IPS-18c (cell line): ENCODE measurements around the gene AMIGO3.
"Not testable (repeated sequence)": the region's sequence is repeated elsewhere in the genome, so short reads cannot be mapped to it uniquely, and the experiment has no call there.

Experiments
- H3K4me3 ChIP-seq: 2 replicates; pipeline ENCODE4 v1.7.0; 2013; ENCODE audit warnings: low read depth, mild to moderate bottlenecking, low read length, moderate library complexity; ENCODE audit not compliant: insufficient read depth
- H3K9me3 ChIP-seq: one replicate; pipeline ENCODE4 v1.6.1; 2013; ENCODE audit warnings: mild to moderate bottlenecking, low read length, moderate library complexity; ENCODE audit not compliant: control insufficient read depth, insufficient read depth

The AMIGO3 gene, protein sequence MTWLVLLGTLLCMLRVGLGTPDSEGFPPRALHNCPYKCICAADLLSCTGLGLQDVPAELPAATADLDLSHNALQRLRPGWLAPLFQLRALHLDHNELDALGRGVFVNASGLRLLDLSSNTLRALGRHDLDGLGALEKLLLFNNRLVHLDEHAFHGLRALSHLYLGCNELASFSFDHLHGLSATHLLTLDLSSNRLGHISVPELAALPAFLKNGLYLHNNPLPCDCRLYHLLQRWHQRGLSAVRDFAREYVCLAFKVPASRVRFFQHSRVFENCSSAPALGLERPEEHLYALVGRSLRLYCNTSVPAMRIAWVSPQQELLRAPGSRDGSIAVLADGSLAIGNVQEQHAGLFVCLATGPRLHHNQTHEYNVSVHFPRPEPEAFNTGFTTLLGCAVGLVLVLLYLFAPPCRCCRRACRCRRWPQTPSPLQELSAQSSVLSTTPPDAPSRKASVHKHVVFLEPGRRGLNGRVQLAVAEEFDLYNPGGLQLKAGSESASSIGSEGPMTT

DNA sequence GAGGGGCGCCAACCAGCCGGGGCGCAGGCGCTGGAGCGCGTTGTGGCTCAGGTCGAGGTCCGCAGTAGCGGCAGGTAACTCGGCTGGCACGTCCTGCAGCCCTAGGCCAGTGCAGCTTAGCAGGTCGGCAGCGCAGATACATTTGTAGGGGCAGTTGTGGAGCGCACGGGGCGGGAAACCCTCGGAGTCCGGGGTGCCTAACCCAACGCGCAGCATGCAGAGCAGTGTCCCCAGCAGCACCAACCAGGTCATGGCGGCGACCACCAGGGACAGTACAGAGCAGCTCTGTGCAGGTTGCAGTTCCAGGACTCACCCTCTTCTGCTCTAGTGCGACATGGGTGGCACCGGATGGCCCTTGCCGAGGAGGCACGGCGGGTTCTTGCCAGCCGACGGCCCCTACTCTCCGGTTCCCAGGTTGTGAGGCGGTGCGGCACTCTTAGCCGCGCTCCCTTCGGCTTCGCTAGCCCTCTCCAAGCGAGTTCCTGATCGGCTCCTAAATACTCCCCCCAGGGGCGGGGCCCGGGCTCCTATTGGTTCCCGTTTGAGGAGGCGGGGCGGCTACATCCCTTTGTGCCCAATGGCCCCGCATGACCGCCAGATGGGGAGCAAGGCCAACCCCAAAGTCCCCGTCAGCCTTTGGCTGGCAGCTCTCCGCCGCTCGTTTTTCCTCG lies at the start of gene AMIGO3:
AMIGO3 (minus strand) TSS at position 471 of the 671 bp plus-strand sequence; CDS start at position 252, 219 bp downstream.
- Histone ChIP-seq H3K9me3 (no peaks in the 10 kb centered on the region), H3K4me3 (peak within 1 kb of the TSS; percentile 77)

DNA sequence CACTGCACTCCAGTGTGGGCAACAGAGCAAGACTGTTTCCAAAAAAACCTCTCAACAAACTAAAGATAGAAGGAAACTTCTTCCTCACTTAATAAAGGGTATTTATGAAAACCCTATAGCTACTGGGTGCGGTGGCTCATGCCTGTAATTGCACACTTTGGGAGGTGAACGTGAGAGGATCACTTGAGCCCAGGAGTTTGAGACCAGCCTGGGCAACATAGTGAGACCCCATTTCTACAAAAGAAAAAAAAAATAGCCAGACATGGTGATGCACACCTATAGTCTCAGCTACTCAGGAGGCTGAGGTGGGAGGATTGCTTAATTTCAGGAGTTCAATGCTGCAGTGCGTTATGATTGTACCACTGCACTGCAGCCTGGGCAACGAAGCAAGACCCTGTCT lies 44.5 kb upstream of the AMIGO3 start:
- no peak overlapping the region for H3K4me3 ChIP-seq

DNA sequence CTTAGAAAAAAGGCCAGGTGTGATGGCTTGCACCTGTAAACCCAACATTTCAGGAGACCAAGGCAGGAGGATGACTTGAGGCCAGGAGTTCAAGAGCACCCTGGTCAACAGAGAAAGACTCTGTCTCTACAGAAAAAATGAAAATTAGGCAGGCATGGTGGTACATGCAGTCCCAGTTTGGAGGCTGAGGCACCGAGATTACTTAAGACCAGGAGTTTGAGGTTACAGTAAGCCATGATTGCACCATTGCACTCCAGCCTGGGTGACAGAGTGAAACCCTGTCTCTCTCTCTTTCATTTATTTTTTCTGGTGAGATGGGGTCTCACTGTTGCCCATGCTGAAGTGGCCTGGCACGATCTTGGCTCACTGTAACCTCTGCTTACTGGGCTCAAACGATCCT lies 42.2 kb upstream of the AMIGO3 start:
- Histone ChIP-seq H3K4me3 (no peak overlapping the region), H3K9me3 (no peaks in the 10 kb centered on the region)

More for the DNA sequence above, 44.5 kb upstream of the AMIGO3 start:
- no peaks in the 10 kb centered on the region for H3K9me3 ChIP-seq

DNA sequence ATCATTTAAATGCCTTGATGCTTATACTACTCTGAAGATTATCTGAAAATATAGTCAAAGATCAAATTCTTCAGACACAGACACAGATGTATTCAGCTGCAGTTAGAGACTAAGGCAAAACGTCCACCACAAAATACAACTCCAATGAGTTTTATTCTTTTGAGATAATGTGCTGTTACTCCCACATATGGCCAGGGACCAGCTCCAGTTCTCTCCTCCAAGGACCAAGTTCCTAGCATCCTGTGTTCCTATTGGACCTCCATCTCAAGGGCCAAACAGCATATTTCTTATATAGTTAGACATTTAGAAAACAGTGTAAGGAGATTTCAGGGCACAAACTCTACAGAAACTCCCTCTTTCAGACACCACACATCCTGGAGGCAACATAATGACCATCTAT lies 39.7 kb upstream of the AMIGO3 start:
- Histone ChIP-seq H3K9me3 (no peaks in the 10 kb centered on the region), H3K4me3 (no peak overlapping the region)

DNA sequence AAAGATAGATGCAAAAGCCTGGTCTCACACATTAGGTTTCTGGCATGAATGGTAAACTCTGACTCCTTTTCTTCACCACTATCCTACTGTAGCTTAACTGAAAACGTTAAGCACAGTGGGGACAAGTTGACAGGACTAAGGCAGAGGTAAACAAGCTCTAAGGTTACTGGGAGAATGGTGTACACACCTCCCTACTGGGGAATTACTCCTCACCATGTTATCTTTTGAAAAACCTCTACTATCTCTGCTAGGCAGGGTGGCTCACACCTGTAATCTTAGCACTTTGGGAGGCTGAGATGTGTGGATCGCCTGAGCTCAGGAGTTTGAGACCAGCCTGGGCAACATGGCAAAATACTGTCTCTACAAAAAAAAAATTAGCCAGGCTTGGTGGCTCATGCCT lies 37.7 kb upstream of the AMIGO3 start:
- no peaks in the 10 kb centered on the region for H3K9me3 ChIP-seq

DNA sequence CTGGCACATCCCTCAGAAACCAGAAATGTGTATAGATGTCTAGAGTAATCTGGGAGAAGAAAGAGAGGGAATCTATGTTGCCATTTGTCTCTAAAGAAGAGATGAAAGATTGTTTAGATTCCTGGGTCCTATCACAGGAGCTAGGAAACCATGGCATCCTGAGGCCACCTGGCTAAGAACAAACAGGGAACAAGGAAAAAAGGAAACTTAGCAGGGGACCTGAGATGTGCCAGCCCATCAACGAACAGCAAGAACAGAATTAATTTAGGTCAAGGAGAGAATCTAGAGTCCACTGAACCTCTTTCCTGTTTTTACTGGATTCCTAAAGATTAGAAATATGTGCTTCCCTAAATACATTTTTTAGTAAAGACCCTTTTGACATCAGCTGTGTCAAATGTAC lies 36.6 kb upstream of the AMIGO3 start:
- no peak overlapping the region for H3K4me3 ChIP-seq
- H3K9me3 ChIP-seq, result no peaks in the 10 kb centered on the region

More for the DNA sequence above, 37.7 kb upstream of the AMIGO3 start:
- H3K4me3 ChIP-seq, result no peak overlapping the region

DNA sequence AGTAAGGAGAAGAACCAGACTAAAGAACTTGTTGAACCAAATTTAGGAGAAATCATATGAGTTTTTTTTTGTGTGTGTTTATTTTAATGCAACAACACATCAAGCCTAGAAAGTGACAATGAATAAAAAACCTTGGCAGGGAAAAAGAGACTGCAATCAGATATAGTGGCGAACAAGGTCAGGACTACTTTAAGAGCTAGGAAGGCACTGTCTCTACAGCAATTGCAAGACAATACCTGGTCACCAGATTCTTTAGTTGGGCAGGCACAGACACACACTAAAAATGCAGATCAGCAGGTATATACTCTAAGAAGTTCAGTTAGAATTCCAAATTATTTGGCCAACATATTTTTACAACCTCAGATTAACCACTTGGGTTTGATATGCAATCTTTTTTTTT lies 35.1 kb upstream of the AMIGO3 start:
- H3K4me3 ChIP-seq, result no peak overlapping the region

DNA sequence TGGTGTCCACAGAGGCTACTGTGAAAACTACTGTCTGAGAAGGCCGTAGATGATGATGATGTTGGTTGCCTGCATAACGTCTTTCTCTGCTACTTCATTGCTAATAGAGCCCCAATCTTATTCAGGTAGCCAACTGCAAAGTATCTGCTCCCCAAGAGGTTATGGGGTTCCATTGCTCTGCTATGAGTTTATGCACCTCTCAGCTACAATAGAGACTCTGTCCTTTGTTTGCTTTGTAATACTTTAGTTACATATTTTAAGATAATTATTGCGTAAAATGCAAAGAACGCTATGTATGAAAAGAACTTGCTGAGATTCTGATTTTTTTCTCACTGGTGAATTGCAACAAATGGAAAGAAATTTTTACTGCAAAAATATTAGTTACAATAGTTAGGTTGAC lies 32.0 kb upstream of the AMIGO3 start:
- Histone ChIP-seq H3K9me3 (no peaks in the 10 kb centered on the region), H3K4me3 (no peak overlapping the region)

More for the DNA sequence above, 35.1 kb upstream of the AMIGO3 start:
- no peaks in the 10 kb centered on the region for H3K9me3 ChIP-seq

DNA sequence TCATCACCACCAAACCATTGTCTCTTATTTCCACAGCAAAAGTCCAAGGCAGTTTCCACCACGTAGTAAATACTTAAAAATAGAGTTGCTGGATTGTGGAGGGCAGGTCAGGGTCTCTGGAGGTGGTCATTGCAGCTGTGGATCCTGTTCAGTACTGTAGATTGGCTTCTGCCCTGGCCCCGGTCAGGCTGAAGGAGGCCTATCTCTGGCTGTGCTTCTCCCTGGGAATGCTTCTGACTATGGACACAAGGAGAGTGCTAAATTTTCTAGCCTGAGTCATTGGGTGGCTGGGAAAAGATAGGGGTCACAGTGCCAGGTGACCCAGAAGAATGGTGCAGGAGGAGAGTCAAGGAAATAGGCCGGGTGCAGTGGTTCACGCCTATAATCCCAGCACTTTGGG lies 30.6 kb upstream of the AMIGO3 start:
- H3K9me3 ChIP-seq, result no peaks in the 10 kb centered on the region
- no peak overlapping the region for H3K4me3 ChIP-seq

DNA sequence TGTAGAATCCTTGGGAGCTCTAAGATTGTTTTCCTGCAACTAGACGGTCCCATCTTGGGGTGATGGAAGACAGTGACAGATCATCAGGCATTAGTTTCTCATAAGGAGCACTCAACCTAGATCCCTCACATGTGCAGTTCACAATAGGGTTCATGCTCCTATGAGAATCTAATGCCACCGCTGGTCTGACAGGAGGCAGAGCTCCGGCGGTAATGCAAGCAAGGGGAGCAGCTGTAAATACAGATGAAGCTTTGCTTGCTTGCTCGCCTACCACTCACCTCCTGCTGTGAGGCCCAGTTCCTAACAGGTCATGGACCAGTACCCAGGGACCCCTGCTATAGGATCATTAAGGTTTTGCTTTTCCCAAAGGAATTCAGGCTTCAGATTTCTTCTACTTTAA lies 29.4 kb upstream of the AMIGO3 start:
- not testable (repeated sequence) for H3K9me3 ChIP-seq

DNA sequence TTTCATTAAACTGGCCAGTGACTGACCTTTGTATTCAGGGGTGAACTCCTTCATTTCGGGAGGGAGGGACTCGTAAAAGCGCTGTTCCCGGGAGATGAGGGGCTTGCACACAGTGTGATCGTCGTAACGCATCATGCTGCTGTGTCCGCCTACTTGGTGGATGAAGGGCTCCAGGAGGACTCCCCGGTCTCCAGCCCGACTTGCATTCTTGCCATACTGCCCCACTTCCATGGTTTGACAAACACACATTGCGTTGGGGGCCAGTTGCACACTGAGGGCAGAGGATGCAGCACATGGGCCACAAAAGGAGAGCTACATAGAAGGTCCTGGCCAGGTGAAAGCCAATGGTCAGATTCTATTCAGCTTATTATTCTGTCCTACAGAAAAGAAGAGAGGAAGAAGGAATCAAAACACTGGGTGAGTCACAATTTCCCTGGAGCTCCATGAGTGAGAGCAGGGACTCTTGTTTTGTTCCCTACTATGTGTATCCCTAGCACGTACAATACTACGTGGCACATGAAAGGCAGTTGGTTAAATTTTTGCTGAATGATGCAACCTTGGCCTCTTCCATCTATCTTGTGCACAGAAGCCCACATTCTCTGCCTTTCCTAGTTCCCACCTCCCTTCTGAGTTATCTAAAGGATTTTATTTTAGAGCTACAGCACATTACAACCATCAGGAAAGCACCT lies 28.5 kb upstream of the AMIGO3 start:
- H3K4me3 ChIP-seq, result no peak overlapping the region
- no peaks in the 10 kb centered on the region for H3K9me3 ChIP-seq

More for the DNA sequence above, 29.4 kb upstream of the AMIGO3 start:
- not testable (repeated sequence) for H3K4me3 ChIP-seq

DNA sequence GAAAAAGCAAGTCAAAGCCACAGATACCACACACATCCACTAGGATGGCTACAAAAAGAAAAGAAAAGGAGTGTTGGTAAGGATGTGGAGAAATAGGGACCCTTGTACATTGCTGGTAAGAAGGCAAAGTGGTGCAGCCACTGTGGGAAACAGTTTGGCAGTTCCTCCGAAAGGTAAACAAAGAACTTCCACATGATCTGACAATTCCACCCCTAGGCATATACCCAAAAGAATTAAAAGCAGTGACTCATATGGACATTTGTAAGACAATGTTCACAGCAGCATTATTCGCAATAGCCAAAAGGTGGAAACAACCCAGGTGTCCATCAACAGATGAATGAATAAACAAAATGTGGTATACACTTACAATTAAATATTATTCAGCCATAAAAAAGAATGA lies 26.5 kb upstream of the AMIGO3 start:
- no peaks in the 10 kb centered on the region for H3K9me3 ChIP-seq

DNA sequence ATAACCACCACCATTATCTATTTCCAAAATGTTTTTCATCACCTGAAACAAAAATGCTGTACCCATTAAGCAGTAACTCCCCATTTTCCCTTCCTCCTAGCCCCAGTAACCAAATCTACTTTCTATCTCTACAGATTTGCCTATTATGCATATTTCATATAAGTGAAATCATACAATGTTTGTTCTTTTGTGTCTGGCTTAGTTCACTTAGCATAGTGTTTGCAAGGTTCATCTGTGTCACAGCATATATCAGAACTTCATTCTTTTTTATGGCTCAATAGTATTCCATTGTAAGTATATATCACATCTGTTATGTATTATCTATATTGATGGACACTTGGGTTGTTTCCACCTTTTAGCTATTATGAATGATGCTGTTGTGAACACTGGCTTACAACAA lies 20.9 kb upstream of the AMIGO3 start:
- Histone ChIP-seq H3K4me3 (no peak overlapping the region), H3K9me3 (peaks cover 2% of the 10 kb centered on the region)

More for the DNA sequence above, 26.5 kb upstream of the AMIGO3 start:
- no peak overlapping the region for H3K4me3 ChIP-seq

DNA sequence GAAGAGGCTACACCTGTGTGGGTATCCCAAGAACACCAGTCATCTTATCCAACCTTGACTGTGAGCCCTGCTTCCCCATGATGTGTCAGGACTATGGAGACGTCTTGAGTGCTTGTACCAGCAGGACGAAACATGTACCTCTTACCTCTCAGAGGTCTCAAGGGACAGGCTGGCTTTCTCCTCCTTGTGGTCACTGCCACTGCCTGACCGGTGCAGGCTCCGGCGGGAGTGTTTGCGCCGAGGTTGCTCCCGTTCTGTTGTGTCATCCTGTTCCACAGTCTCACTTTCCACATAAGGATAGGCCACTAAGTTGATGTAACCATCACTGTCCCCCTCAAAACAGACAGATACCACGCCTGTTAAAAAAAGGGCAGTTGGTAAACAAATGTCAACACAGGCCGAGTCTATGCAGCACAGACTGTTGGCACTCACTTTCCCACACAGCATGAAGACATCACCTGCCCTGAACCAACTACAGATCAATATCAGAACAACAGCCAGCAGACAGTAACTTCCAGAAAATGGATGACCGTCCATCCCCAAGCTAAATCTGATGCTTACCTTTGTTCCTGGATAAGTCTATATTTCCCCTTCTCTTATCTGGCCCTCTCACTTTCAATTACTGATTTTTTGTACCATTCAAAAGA lies 18.7 kb upstream of the AMIGO3 start:
- Histone ChIP-seq H3K4me3 (no peak overlapping the region), H3K9me3 (peaks cover 2% of the 10 kb centered on the region)

DNA sequence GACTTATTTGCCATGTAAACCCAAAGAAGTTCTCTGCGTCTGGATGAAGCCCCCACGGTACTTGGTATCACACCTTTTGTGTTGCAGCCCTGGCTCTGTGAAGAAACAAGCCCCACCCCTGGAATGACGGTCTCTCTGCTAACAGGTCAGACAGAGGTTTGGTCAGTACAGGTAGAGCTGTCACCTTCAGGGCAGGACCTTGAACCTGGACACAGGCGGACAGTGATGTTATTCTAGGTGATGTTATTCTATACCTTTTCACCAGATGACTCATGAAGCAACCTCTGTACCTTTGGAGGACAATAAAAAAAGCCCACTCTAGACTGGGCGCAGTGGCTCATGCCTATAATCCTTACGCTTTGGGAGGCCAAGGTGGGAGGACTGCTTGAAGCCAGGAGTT lies 15.3 kb upstream of the AMIGO3 start:
- Histone ChIP-seq H3K4me3 (no peak overlapping the region), H3K9me3 (peaks cover 2% of the 10 kb centered on the region)

DNA sequence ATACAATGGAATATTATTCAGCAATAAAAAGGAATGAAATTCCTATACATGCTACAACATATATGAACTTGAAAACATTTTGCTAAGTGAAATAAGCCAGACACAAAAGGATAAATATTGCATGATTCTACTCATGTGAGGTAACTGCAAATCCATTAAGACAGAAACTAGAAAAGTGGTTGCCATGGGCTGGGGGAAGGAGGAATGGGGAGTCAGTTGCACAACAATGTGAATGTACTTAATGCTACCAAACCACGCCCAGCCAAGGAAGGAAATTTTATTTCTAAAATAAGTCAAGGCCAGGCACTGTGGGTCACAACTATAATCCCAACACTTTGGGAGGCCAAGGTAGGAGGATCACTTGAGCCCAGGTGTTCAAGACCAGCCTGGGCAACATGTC lies 14.1 kb upstream of the AMIGO3 start:
- Histone ChIP-seq H3K4me3 (no peak overlapping the region), H3K9me3 (peaks cover 2% of the 10 kb centered on the region)

DNA sequence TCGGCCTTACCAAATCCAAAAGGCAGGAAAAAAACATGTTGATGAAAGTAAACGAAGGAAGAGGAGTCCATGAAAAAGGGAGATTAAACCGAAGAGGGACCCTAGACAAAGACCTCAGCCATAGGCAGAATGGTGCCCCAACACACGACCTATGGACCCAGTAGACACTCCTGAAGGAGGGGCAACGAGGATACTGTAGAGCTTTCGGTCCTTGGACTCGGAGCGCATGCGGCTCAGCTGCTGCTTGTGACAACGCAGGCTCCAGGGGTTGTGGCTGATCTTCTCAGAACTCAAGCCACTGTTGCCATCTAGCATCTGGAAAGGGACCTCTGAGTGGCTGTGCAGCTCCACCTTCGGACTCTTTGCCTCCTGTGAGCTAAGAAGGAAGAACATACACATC lies 13.1 kb upstream of the AMIGO3 start:
- Histone ChIP-seq H3K4me3 (no peak overlapping the region), H3K9me3 (peaks cover 2% of the 10 kb centered on the region)
